CD4-positive, alpha-beta T cell treated with Interleukin-12 subunit alpha and Interleukin-12 subunit beta, for 1 hour (primary cell): Measurements from ENCODE around the gene ESYT1.

Source experiments
- DNase-seq: peaks from one replicate; pipeline ENCODE4 v3.0.0-alpha.2; 2020

Gene ESYT1

GRCh38 chr12:56189918-56190694, 62.0 kb downstream of the ESYT1 start:
- DNase-seq: peak; percentile 82

- no peak for DNase-seq
Measured at GRCh38 chr12:56190695-56191155, 62.7 kb downstream of the ESYT1 start.

GRCh38 chr12:56192582-56192981, 64.5 kb downstream of the ESYT1 start:
- no peak for DNase-seq

GRCh38 chr12:56193025-56193578, 65.0 kb downstream of the ESYT1 start:
- peak; percentile 83 for DNase-seq
